Middle frontal gyrus (tissue), 1 donor: ENCODE measurements around the gene PIGL.
"Not testable (repeated sequence)": the region's sequence is repeated elsewhere in the genome, so short reads cannot be mapped to it uniquely, and the experiment has no call there.

Source experiments
- DNase-seq: peaks from one replicate; pipeline ENCODE4 v3.0.0-alpha.2; 2015; ENCODE audit warnings: low spot score; ENCODE audit errors: extremely low spot score

The PIGL gene

GRCh38 chr17:16273499-16273898, 56.5 kb downstream of the PIGL start:
- no peak for DNase-seq

- DNase-seq: no peak
Observed at GRCh38 chr17:16273929-16274339, 56.9 kb downstream of the PIGL start.

- no peak for DNase-seq
Observed at GRCh38 chr17:16275024-16275423, 58.0 kb downstream of the PIGL start.

- no peak for DNase-seq
Observed at GRCh38 chr17:16277163-16277562, 60.2 kb downstream of the PIGL start.

GRCh38 chr17:16281351-16281750, 64.3 kb downstream of the PIGL start:
- DNase-seq: no peak

- DNase-seq: no peak
Observed at GRCh38 chr17:16282522-16282921, 65.5 kb downstream of the PIGL start.

- DNase-seq: no peak
Observed at GRCh38 chr17:16283705-16284104, 66.7 kb downstream of the PIGL start.

GRCh38 chr17:16285646-16286008, 68.6 kb downstream of the PIGL start:
- no peak for DNase-seq

GRCh38 chr17:16286009-16286946, 69.3 kb downstream of the PIGL start:
- no peak for DNase-seq

GRCh38 chr17:16286947-16287562, 70.0 kb downstream of the PIGL start:
- no peak for DNase-seq

GRCh38 chr17:16287563-16288027, 70.6 kb downstream of the PIGL start:
- peak; percentile 48 for DNase-seq

- DNase-seq: peak; percentile 62
Observed at GRCh38 chr17:16288860-16289571, 72.0 kb downstream of the PIGL start.

GRCh38 chr17:16293931-16294330, 76.9 kb downstream of the PIGL start:
- no peak for DNase-seq

GRCh38 chr17:16294560-16294959, 77.5 kb downstream of the PIGL start:
- DNase-seq: no peak

GRCh38 chr17:16296072-16296471, 79.1 kb downstream of the PIGL start:
- DNase-seq: not testable (repeated sequence)

GRCh38 chr17:16297367-16298139, 80.5 kb downstream of the PIGL start:
- DNase-seq: no peak

- no peak for DNase-seq
Observed at GRCh38 chr17:16298140-16298662, 81.2 kb downstream of the PIGL start.

- DNase-seq: no peak
Observed at GRCh38 chr17:16300554-16300953, 83.5 kb downstream of the PIGL start.

GRCh38 chr17:16301963-16302855, 85.2 kb downstream of the PIGL start:
- no peak for DNase-seq

GRCh38 chr17:16302856-16303255, 85.8 kb downstream of the PIGL start:
- no peak for DNase-seq
